Right atrium auricular region (tissue), 2 donors: ENCODE results near the gene JMJD1C. TPM values are rescaled to one million over a fixed set of nuclear protein-coding genes. Genes with fewer than 3 reads are reported as not detected.
A peak's percentile ranks its signal among the peaks of the same experiment; 100 is the strongest.

Source experiments
- DNase-seq: peaks from one replicate; pipeline ENCODE4 v3.0.0-alpha.2; 2019; ENCODE audit warnings: low spot score
- H3K27ac ChIP-seq, 2 donors: fragments of 200-600 bp; sonication (generic); 1 replicate in 1 of 2; 2 replicates in 1 of 2; pipeline ENCODE4 v1.5.1; 2016 to 2019
- H3K27me3 ChIP-seq, 2 donors: fragments of 200-600 bp; sonication (generic); one replicate each; pipeline versions ENCODE4 v1.5.1 to v1.6.0; 2017 to 2019
- H3K36me3 ChIP-seq: fragments of 200-600 bp; sonication (generic); one replicate; pipeline ENCODE4 v1.5.1; 2016
- H3K4me1 ChIP-seq, 2 donors: fragments of 200-600 bp; sonication (generic); one replicate each; pipeline versions ENCODE4 v1.5.1 to v1.6.0; 2017 to 2019
- H3K4me3 ChIP-seq, 2 donors: fragments of 200-600 bp; sonication (generic); 1 replicate in 1 of 2; 2 replicates in 1 of 2; pipeline ENCODE4 v1.5.1; 2017 to 2019; ENCODE audit warnings: mild to moderate bottlenecking in 1 of 2, moderate library complexity in 1 of 2
- H3K9me3 ChIP-seq, 2 donors: fragments of 200-600 bp; sonication (generic); one replicate each; pipeline ENCODE4 v1.5.1; 2019
- total RNA-seq, 2 donors: library from RNA; depleted of rRNA; stranded (reverse); fragments of >200 nt; gene quantifications; one replicate each; pipeline ENCODE4 v1.1.0, GENCODE V29; 2016
- TF ChIP-seq, protein P1 (sequence below), 2 donors: fragments of 200-600 bp; sonication (generic); IDR thresholded peaks; one replicate each; pipeline ENCODE4 v1.5.1; 2019; ENCODE audit warnings: antibody characterized with exemption in 2 of 2

Gene JMJD1C
- total RNA-seq, 2 donors from 2014 or later: 45.5 to 57.6 TPM

DNA sequence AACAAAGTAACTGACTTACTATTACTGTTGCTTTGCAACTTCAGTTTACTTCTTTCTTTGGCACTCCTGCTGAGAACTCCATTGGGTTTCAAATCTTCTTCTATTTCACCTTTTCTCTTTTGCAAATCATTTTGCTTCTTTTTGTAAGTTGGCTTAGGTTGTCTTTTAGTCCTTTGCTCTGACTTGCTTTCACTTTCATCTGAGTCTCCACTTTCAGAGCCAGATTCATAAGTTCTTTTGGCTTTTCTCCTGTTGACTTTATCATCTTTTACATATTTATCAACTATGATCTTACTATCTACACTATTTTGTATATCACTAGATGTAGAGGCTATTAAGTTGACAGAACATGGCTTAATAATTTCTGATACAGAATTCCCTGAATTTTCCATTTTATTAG is 259.2 kb downstream of the JMJD1C start:
- peak overlapping the region; percentile 64 to 81 for H3K27ac ChIP-seq
- TF ChIP-seq, protein P1, sequence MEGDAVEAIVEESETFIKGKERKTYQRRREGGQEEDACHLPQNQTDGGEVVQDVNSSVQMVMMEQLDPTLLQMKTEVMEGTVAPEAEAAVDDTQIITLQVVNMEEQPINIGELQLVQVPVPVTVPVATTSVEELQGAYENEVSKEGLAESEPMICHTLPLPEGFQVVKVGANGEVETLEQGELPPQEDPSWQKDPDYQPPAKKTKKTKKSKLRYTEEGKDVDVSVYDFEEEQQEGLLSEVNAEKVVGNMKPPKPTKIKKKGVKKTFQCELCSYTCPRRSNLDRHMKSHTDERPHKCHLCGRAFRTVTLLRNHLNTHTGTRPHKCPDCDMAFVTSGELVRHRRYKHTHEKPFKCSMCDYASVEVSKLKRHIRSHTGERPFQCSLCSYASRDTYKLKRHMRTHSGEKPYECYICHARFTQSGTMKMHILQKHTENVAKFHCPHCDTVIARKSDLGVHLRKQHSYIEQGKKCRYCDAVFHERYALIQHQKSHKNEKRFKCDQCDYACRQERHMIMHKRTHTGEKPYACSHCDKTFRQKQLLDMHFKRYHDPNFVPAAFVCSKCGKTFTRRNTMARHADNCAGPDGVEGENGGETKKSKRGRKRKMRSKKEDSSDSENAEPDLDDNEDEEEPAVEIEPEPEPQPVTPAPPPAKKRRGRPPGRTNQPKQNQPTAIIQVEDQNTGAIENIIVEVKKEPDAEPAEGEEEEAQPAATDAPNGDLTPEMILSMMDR (IDR thresholded peaks at IDR 0.05): no peak
- peaks cover 0 to 74% of the 10 kb centered on the region in 2 donors for H3K4me1 ChIP-seq
- H3K9me3 ChIP-seq: no peaks in the 10 kb centered on the region
- no peak overlapping the region for H3K4me3 ChIP-seq
- DNase-seq: no peak
- H3K36me3 ChIP-seq: peaks cover 10% of the 10 kb centered on the region
- H3K27me3 ChIP-seq: no peaks in the 10 kb centered on the region

DNA sequence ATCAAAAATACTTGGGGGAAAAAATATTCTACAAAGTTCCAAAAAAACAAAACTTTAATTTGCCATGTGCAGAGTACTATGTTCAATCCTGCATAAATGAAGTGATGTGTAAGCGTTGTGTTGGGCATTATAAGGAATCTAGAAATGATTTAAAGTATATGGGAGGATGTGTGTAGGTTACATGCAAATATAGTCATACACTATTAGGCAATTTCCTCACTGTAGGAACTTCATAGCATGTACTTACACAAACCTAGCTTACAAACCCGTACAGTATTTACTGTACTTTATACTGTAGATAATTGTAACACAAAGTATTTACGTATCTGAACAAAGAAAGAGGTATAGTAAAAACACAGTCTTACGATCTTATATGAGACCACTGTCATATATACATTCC is 260.4 kb downstream of the JMJD1C start:
- TF ChIP-seq, protein P1 (IDR thresholded peaks at IDR 0.05): no peak
- H3K27ac ChIP-seq: no peak overlapping the region
- DNase-seq: no peak
- peaks cover 10% of the 10 kb centered on the region for H3K36me3 ChIP-seq
- no peak overlapping the region for H3K4me3 ChIP-seq
- H3K9me3 ChIP-seq: no peaks in the 10 kb centered on the region
- H3K4me1 ChIP-seq: peaks cover 0 to 71% of the 10 kb centered on the region in 2 donors
- no peaks in the 10 kb centered on the region for H3K27me3 ChIP-seq

DNA sequence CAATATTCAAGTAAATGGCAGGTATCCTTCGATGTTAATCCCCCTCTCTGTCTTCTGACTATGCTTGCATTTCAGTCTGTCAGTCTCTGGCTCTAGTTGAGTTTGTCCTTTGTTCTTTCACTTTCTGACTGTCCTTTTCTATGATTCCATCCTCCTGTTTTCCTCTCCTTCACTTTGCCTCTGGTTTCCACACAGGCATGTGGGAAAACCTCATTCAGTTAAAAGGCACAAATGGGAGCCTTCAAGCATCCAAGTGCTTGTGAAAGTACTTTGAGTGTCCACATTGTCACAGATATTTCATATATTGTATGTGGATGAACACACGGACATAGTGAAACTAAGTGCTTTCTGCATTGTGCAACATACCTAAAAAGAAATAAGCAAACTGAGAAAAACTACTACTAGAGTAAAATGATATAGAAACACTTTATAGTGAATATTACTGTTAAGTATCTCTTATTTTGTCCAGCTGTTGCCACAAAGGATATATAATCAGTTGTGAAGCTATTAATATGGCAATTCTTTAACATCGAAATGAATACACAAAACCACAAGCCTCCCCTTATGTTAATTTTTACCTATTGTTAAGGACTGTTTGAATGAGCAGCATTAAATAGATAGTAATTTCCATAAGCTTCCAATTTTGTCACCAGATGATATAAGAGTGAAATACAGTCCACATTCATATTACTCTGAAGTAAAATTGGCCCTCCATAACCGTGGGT is 260.9 kb downstream of the JMJD1C start:
- Histone ChIP-seq H3K36me3 (peaks cover 10% of the 10 kb centered on the region), H3K9me3 (no peaks in the 10 kb centered on the region), H3K27me3 (no peaks in the 10 kb centered on the region), H3K4me1 (peaks cover 0 to 69% of the 10 kb centered on the region in 2 donors), H3K27ac (no peak overlapping the region), H3K4me3 (no peak overlapping the region)
- DNase-seq: no peak
- TF ChIP-seq, protein P1 (IDR thresholded peaks at IDR 0.05): no peak

DNA sequence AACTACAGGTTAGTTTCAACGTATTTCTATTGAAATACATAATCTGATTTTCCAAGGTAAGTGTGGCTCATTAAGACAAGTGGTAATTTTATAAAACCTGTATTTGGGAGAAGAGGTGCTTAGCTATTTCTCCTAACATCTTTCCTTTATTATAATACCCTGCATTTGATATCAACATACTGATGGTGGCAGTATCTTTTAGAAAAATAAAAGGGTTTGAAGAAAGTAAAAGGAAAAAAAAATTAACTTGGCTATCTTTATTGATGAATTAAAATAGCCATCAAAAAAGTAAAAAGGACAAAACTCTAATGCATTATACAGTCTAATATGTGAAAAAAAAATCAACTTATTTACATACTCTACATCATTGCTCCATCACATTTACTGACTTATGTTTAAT is 264.7 kb downstream of the JMJD1C start:
- TF ChIP-seq, protein P1 (IDR thresholded peaks at IDR 0.05): no peak
- Histone ChIP-seq H3K4me1 (peaks cover 0 to 44% of the 10 kb centered on the region in 2 donors), H3K36me3 (peaks cover 24% of the 10 kb centered on the region)

DNA sequence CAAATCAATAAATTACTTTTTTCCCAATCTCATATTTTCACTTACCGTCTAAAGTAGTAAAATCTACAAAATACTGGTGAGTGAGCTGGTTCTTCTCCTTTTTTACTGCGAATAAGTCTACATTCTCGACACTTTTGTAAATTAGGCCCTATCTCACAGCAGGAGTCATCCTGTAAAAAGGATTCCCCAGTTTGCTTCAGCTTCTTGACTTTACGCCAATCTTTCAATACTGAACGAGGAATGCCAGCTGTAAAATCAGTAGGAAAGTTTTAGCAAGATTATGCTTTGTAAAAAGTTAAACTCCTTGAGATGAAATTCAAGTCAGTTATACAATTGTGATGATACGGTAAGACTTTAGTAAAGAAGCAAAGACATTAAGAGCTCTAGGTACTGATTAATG is 265.3 kb downstream of the JMJD1C start:
- Histone ChIP-seq H3K4me1 (peaks cover 0 to 38% of the 10 kb centered on the region in 2 donors), H3K27me3 (no peaks in the 10 kb centered on the region), H3K4me3 (no peak overlapping the region), H3K27ac (no peak overlapping the region), H3K36me3 (peaks cover 24% of the 10 kb centered on the region), H3K9me3 (no peaks in the 10 kb centered on the region)
- TF ChIP-seq, protein P1 (IDR thresholded peaks at IDR 0.05): no peak
- DNase-seq: no peak

More for the DNA sequence above, 264.7 kb downstream of the JMJD1C start:
- Histone ChIP-seq H3K27ac (no peak overlapping the region), H3K27me3 (no peaks in the 10 kb centered on the region), H3K4me3 (no peak overlapping the region), H3K9me3 (no peaks in the 10 kb centered on the region)
- DNase-seq: no peak

DNA sequence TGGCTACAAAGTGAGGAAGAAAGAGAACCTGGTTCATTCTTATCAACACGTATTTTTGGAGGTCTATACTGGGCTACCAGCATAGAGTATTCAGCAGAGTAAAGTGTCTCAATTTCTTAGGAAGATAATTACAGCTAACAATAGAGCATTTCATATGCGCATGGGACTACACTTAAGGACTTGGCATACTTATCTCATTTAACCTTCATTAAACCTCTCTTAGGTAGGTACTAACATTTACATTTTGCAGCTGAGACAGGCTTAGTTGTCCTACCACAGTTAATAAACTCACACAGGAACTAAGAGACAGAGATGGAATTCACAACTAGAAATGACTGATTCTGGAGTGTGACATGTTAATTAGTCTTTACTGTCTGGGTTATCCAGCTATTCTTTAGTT is 266.1 kb downstream of the JMJD1C start:
- Histone ChIP-seq H3K36me3 (peaks cover 28% of the 10 kb centered on the region), H3K27ac (no peak overlapping the region), H3K27me3 (no peaks in the 10 kb centered on the region), H3K4me3 (no peak overlapping the region), H3K9me3 (no peaks in the 10 kb centered on the region), H3K4me1 (peaks cover 0 to 31% of the 10 kb centered on the region in 2 donors)
- TF ChIP-seq, protein P1 (IDR thresholded peaks at IDR 0.05): no peak
- DNase-seq: no peak
